Ovary (tissue), 9 donors: ENCODE results near the gene MORN1. TPM values are rescaled to one million over a fixed set of nuclear protein-coding genes. Genes with fewer than 3 reads are reported as not detected.

Experiments used
- DNase-seq, 5 donors: peaks; one replicate each; pipeline ENCODE4 v3.0.0-alpha.2; 2019 to 2020
- H3K27ac ChIP-seq, 2 donors: fragments of 200-600 bp; one replicate each; pipeline versions ENCODE4 v1.5.1 to v1.8.0; 2019 to 2022
- H3K27me3 ChIP-seq: fragments of 200-600 bp; one replicate; pipeline ENCODE4 v1.8.0; 2022
- H3K36me3 ChIP-seq: fragments of 200-600 bp; sonication (generic); one replicate; pipeline ENCODE4 v1.5.1; 2019
- H3K4me1 ChIP-seq: one replicate; pipeline ENCODE4 v1.8.1; 2013; ENCODE audit warnings: mild to moderate bottlenecking, moderate library complexity; ENCODE audit not compliant: insufficient read depth
- H3K4me3 ChIP-seq: fragments of 200-600 bp; sonication (generic); one replicate; pipeline ENCODE4 v1.5.1; 2017
- H3K9me3 ChIP-seq, 2 donors: fragments of 200-600 bp in 1 of 2; sonication (generic) in 1 of 2; one replicate each; pipeline versions ENCODE4 v1.5.1 to v1.8.1; 2013 to 2019; ENCODE audit warnings: mild to moderate bottlenecking in 1 of 2, moderate library complexity in 1 of 2
- EP300 ChIP-seq: sonication (generic); formaldehyde crosslinking; IDR thresholded peaks from one replicate; pipeline ENCODE4 v1.6.1; 2017; ENCODE audit warnings: antibody characterized with exemption
- POLR2A ChIP-seq: fragments of 450-650 bp; IDR thresholded peaks from one replicate; pipeline ENCODE4 v1.6.1; 2017; ENCODE audit warnings: antibody characterized with exemption, mild to moderate bottlenecking, moderate library complexity
- WGBS, 3 donors: extraction: QIAGEN DNeasy Blood & Tissue Kit in 1 of 3; methylation state at CpG; one replicate each; pipeline versions ENCODE4 v1.1.5 to v1.1.7; 2013 to 2017; 5-methylcytosine and 5-hydroxymethylcytosine counted together
- intact Hi-C, 4 donors: fragments of 100-400 bp; cut with DNase I; formaldehyde crosslinking; loops; one replicate each; pipeline versions ENCODE4 v1.11.0 to v1.15.1; 2022 to 2023
- polyA plus RNA-seq, 2 donors: library from polyadenylated mRNA; stranded (reverse); fragments of 200-250 nt in 1 of 2; fragments of 350-450 nt in 1 of 2; fragmentation: Illumina TruSeq in 1 of 2; extraction: RNeasy Lipid Tissue Mini Kit (QIAGEN cat#74804) in 1 of 2; gene quantifications; one replicate each; pipeline ENCODE4 v1.2.3, GENCODE V29; 2013 to 2014
- total RNA-seq, 7 donors: library from RNA; depleted of rRNA in 2 of 7; stranded (reverse); fragments of >200 nt in 2 of 7; fragmentation: NEBNext Ultra II Directional in 3 of 7; extraction: Animal tissue kit (Norgen Biotek cat#: 25700) in 3 of 7; gene quantifications; one replicate each; pipeline versions ENCODE4 v1.1.0 to v1.2.4, GENCODE V29; 2016 to 2023
- TF ChIP-seq, protein P1 (sequence below), 3 donors: fragments of 450-650 bp in 2 of 3; fragments of 200-600 bp in 1 of 3; IDR thresholded peaks; one replicate each; pipeline versions ENCODE4 v1.5.1 to v1.8.0; 2016 to 2022; ENCODE audit warnings: antibody characterized with exemption in 3 of 3, mild to moderate bottlenecking in 1 of 3
- donor health status: DM: no; HTN: no; CAD: no; lungs with moderate emphysema.
- donor health status: DM: no; HTN: no; CAD: no.
- donor health status: Bipolar disorder and iron deficiency.
- donor health status: DM: yes; HTN: yes; CAD: no.
- donor health status: DM: no; HTN: no; CAD: no.
- donor health status: DM: yes; HTN: yes; CAD: no.

MORN1 gene
- total and polyA plus RNA-seq, 9 donors: 1.7 to 24.2 (median 17.7) TPM

DNA sequence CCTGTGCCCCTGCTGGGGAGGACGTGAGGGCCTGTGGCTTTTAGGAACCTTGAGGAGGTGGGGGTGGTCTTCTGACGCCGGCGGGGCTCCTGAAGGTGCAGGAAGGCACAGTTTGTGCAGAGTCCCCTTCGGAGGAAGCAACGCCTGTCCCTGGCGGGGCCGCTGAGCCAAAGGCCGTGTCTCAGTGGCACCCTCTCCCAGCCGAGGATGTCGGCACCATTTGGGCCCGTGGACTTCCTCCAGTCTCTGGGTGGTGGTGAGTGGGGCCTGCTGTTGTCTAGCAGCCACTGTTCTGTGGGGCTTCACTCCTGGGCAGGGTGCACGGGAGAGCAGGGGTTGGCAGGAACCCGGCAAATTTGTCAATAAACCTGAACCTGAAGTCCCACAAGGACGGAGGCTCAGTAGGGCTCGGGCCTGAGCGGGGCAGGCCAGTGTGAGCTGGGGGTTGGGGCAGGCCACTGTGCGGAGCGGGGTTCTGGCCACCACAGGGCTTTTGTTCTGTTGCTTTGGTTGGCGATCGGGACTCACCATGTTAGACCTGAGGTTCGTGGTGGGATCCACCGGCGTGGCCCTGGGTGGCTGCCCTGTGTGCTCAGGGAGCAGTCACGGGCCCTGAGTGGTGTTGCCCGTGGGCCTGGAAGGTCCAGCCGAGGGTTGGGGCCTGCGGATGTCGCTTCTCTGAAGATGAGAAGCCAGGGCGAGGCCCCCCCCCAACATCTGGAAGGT, 98.5 kb downstream of the MORN1 start:
- no peak for DNase-seq
- Histone ChIP-seq H3K9me3 (no peaks in the 10 kb centered on the region), H3K4me3 (no peak overlapping the region), H3K27ac (no peak overlapping the region), H3K4me1 (peaks cover 27% of the 10 kb centered on the region), H3K27me3 (no peaks in the 10 kb centered on the region), H3K36me3 (no peaks in the 10 kb centered on the region)
- intact Hi-C loops: no loop called here
- TF ChIP-seq POLR2A (no peak), EP300 (no peak)
- TF ChIP-seq, protein P1, sequence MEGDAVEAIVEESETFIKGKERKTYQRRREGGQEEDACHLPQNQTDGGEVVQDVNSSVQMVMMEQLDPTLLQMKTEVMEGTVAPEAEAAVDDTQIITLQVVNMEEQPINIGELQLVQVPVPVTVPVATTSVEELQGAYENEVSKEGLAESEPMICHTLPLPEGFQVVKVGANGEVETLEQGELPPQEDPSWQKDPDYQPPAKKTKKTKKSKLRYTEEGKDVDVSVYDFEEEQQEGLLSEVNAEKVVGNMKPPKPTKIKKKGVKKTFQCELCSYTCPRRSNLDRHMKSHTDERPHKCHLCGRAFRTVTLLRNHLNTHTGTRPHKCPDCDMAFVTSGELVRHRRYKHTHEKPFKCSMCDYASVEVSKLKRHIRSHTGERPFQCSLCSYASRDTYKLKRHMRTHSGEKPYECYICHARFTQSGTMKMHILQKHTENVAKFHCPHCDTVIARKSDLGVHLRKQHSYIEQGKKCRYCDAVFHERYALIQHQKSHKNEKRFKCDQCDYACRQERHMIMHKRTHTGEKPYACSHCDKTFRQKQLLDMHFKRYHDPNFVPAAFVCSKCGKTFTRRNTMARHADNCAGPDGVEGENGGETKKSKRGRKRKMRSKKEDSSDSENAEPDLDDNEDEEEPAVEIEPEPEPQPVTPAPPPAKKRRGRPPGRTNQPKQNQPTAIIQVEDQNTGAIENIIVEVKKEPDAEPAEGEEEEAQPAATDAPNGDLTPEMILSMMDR (IDR thresholded peaks at IDR 0.05): no peak
- 89 to 95% (median 93%) methylated on average over 30 of the region's 30 CpGs for WGBS, 3 donors

DNA sequence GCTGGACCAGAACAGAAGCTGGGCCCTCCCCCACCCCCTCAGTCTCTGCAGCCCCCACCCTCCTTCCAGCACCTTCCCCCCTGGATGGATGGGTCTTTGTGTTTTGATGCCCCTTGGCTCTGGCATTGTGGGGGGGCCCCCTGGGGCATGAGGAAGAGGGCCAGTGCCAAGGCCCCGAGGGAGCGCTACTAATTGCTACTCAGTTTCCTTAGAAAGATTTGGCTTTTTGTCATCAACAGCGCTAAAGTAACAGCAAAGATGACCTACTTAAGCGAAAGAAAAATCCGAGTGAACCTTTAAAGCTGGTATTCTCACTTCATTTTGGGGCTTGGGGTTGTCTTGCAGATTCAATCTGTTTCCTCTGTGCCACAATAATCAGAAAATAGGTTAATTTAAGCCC, 99.8 kb downstream of the MORN1 start:
- Histone ChIP-seq H3K9me3 (no peaks in the 10 kb centered on the region), H3K36me3 (no peaks in the 10 kb centered on the region), H3K4me3 (no peak overlapping the region), H3K4me1 (peaks cover 24% of the 10 kb centered on the region), H3K27me3 (no peaks in the 10 kb centered on the region), H3K27ac (peak overlapping the region in 1 of 2 donors; percentile 37)
- WGBS, 3 donors: 77 to 87% (median 83%) methylated on average over 5 of the region's 5 CpGs
- DNase-seq: no peak
- no peak for TF ChIP-seq EP300
- TF ChIP-seq, protein P1 (IDR thresholded peaks at IDR 0.05): no peak
- TF ChIP-seq POLR2A: no peak
- intact Hi-C loops: no loop called here

DNA sequence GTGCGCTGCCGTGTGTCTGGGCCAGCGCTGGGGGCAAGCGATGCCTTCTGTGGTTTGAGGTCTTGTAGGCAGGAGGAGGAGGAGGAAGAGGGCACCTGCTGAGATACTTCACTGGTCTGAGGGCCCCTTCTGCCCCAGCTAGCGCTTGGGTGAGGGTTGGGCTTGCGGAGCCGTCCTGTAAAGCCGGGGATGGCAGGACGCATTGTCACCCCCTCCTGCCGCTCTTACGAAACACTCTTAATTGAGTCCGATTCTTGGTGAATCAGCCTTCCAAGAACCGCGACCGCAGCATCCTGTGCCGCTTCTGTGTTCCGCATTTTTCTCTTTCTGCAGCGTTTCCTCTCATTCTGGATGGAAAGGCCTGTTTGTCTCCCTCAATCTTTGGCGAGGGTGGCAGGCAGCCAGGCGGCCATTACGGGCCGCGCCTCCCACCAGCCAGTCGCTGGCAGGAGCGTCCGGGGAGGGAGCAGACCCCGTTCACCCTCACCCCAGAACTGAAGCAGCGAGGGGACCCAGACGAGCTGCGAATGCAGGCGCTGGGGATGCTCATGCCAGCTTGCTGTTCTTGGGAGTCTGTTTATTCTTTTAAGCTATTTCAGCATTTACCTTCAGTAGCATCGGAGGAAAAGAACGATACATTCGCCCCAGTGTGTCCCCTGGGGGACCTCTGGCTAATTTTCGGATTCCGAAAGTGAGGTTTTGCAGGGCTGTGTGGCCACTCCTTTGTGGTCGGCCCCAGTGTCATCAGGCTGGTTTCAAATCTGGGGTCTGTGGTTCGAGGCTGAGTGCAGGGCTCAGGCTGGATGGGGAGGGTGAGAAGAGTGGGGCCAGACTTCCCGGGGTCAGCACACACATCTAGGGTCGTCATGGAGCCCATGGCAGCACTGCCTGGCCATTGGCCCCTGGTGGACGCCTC, 100.5 kb downstream of the MORN1 start:
- Histone ChIP-seq H3K9me3 (no peaks in the 10 kb centered on the region), H3K36me3 (no peaks in the 10 kb centered on the region), H3K27ac (peak overlapping the region in 1 of 2 donors; percentile 37), H3K4me1 (peaks cover 20% of the 10 kb centered on the region), H3K27me3 (no peaks in the 10 kb centered on the region), H3K4me3 (peak overlapping the region; percentile 23)
- DNase-seq: peak; percentile 68 to 83 (median 78)
- intact Hi-C loops: no loop called here
- 7% methylated on average over 41 of the region's 41 CpGs for WGBS, 3 donors
- TF ChIP-seq POLR2A (no peak), EP300 (peak; percentile 50)

DNA sequence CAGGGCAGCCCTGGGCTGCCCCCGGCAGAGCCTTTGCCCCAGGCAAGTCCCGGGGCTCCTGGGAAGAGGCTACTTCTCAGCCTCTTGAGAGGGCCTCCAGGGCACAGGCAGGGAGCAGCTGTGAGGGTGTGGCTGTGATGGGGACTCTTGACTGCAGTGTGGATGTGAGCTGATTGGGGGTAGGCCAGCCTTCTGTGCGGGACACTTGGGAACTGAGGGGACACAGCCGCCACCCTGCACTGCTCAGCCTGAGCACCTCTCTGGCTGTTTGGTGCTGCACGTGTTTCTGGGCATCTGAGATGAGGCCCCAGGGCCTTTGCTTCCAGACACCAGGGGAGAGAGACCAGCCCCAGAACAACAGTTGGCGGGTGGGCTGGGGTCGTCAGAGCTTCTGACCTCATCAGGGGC, 101.2 kb downstream of the MORN1 start:
- no peaks in the 10 kb centered on the region for H3K9me3 ChIP-seq
- WGBS, 3 donors: 40 to 51% (median 49%) methylated on average over 7 of the region's 7 CpGs
- no peak for DNase-seq
- H3K27ac ChIP-seq: peak overlapping the region in 1 of 2 donors; percentile 37
- peak overlapping the region; percentile 23 for H3K4me3 ChIP-seq
- no peaks in the 10 kb centered on the region for H3K36me3 ChIP-seq
- H3K4me1 ChIP-seq: peaks cover 20% of the 10 kb centered on the region
- no peaks in the 10 kb centered on the region for H3K27me3 ChIP-seq
- TF ChIP-seq EP300 (no peak), POLR2A (no peak)
- TF ChIP-seq, protein P1 (IDR thresholded peaks at IDR 0.05): no peak
- intact Hi-C loops: no loop called here
